GM18505 (cell line): ENCODE results near the gene TMEM271.
"Not testable (repeated sequence)": the region's sequence is repeated elsewhere in the genome, so short reads cannot be mapped to it uniquely, and the experiment has no call there.

ENCODE experiments used
- ATAC-seq: cut with Tn5 transposase; IDR thresholded peaks from one replicate; pipeline ENCODE4 v1.9.1; 2021; ENCODE audit not compliant: unreplicated experiment
- POLR2A ChIP-seq: IDR thresholded peaks from 4 replicates; pipeline ENCODE4 v1.6.1; 2011; ENCODE audit warnings: borderline replicate concordance; ENCODE audit not compliant: insufficient read depth, insufficient read length; ENCODE audit errors: extremely low read depth

TMEM271 gene

DNA sequence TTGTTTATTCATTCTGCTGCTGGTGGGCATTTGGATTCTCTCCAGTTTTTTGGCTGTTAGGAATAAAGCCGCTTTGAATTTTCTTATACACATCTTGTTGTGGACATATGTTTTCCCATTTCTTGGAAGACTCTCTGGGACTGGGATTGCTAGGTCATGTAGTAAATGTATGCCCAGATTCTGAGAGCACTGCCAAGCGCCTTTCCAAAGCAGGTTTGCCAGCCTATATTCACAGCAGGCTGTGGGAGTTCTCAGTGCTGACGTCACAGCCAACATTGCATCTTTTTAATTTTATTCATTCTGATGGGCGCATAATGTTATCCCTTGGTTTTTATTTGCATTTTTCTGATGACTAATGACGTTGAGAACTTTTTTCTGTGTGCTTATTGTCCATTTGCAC is 24.1 kb downstream of the TMEM271 start:
- TF ChIP-seq POLR2A: no peak

DNA sequence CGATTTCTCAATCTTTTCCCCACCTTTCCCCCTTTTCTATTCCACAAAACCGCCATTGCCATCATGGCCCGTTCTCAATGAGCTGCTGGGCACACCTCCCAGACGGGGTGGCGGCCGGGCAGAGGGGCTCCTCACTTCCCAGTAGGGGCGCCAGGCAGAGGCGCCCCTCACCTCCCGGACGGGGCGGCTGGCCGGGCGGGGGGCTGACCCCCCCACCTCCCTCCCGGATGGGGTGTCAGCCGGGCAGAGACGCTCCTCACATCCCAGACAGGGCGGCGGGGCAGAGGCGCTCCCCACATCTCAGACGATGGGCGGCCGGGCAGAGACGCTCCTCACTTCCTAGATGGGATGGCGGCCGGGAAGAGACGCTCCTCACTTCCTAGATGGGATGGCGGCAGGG is 25.8 kb downstream of the TMEM271 start:
- ATAC-seq: not testable (repeated sequence)

More for the DNA sequence above, 24.1 kb downstream of the TMEM271 start:
- ATAC-seq: no peak

DNA sequence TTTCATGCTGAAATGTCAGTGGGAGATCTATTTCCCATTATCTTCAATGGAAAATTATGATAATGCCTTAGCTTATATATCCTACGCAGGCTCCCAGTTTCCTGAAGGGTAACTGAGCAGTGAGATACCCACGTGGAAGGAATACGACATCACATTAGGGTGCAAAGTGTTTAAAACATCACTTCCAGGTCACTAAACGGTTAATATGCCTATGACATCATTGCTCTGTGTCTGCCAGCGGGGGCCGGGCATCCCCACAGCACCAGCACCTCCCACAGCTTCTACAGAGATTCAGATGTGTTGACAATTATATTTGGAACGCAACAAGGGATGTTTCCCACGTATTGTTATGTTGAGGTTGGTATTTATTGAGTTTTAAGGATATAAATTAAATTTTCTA is 27.1 kb downstream of the TMEM271 start:
- ATAC-seq: no peak

DNA sequence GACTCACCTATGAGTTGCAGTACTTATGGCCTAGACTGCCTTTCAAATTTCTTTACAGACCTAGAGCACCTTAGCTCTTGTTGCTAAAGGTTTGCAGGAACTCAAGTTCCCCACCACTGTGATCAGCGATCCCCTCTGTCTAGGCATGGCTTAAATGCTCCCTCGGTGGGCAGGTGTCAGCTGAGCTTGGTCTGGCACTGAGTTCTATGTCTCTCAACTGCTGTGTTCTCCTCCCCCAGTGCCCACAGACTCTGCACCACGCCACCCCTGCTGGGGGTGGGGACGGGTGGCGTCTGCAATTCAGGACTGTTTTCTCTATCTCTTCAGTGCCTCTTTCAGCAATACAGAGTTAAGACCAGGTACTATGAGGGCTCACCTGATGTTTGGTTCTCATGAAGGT is 30.5 kb downstream of the TMEM271 start:
- ATAC-seq: no peak
- TF ChIP-seq POLR2A: no peak

More for the DNA sequence above, 27.1 kb downstream of the TMEM271 start:
- TF ChIP-seq POLR2A: no peak

DNA sequence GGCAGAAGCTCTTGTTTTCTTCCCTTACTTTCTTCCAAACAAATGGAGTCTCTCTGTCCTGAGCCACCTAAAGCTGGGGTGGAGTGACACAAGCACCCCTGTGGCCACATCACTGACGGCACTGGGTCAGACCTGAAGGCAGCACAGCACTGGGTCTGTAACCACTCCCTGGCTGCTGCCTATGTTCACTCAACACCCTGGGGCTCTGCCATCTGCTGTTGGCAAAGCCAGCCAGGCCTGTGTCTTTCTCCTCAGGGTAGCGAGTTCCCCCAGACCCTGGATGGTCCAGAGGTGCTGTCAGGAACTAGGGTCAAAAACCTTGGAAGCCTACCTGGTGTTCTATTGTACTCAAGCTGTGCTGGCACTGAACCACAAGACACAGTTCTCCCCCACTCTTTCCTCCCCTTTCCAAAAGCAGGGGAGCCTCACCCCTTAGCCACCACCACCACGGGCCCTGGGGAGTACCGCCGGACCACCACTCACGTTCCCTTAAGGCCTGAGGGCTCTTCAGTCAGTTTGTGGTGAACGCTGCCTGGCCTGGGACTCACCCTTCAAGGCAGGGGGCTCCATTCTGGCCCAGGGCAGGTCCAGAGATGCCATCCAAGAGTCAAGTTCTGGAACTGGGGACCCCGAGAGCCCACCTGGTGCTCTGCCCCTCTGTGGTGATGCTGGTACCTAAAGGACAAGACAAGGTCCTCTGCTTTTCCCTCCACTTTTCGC is 31.5 kb downstream of the TMEM271 start:
- no peak for ATAC-seq
- TF ChIP-seq POLR2A: no peak

DNA sequence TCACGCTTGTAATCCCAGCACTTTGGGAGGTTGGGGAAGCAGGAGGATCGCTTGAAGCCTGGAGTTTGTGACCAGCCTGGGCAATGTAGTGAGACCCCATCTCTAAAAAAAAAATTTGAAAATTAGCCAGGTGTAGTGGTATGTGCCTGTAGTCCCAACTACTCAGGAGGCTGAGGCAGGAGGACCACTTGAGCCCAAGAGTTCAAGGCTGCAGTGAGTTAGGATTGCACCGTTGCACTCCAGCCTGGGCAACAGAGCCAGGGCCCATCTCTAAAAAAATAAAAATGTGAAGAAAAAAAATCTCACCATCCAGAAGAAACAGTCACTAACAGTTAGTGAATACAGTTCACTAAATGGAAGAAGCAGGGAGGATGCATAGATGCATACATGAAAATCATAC is 34.8 kb downstream of the TMEM271 start:
- TF ChIP-seq POLR2A: no peak
- no peak for ATAC-seq

DNA sequence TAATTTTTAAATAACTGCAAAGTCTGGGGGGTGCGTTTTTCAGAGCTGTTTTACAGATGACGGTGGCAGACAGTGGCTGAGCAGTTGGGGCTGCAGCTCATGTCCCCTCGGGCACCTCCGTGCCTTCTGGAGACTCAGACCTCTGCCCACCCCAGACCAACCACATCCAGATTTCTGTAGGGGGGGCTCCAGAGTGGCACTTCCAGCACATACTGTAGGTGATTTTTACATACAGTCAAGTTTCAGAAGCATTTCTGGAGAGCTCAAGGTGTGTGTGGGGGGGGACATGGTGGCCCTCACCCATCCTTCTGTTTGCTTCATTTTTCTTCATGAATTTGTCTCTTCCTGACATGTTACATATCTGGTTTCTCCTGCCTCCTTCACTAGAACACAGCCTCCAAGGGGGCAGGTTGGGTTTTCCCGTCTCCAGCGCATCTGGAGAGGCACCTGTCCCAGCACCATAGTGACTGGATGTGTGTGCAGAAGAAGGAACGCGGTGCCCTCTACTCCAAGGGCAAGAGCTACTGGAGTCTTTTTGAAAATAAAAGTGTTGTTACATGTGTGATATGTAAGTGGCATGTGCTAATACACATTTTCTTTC is 37.5 kb downstream of the TMEM271 start:
- TF ChIP-seq POLR2A: no peak
- no peak for ATAC-seq

DNA sequence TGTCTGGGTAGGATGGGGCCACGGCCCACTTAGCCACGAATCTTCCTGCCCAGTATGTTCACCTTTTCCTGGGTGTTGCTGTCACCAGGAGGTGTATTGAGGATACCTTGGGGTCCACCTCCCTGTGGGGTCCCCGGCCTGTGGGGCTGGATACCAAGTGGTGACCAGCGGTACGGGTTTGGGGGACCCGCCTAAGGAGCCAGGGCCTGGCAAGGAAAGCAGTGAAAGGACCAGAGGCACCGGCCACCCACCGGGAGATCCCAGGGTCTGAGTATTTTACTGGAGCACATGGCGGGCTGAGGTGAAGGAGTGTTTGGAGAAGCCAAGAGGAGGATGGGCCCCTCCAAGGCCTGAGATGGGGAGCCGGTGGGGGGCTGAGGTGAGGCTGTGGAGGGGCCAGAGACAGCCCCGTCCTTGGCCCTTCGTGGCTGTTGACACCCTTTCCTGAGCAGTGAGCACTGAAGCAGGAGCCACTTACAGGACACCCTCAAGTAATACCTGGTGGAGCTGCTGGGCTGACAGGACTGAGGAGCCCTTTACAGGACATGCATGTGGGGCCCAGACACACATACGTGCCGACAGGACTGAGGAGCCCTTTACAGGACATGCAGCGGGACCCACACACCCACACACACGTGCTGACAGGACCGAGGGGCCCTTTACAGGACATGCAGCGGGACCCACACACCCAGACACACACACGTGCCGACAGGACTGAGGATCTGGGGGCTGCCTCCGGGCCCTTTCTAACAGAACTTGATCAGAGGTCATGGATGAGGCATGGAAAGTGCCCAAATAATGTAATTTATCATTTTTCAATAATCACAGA is 38.4 kb downstream of the TMEM271 start:
- TF ChIP-seq POLR2A: no peak
- no peak for ATAC-seq

DNA sequence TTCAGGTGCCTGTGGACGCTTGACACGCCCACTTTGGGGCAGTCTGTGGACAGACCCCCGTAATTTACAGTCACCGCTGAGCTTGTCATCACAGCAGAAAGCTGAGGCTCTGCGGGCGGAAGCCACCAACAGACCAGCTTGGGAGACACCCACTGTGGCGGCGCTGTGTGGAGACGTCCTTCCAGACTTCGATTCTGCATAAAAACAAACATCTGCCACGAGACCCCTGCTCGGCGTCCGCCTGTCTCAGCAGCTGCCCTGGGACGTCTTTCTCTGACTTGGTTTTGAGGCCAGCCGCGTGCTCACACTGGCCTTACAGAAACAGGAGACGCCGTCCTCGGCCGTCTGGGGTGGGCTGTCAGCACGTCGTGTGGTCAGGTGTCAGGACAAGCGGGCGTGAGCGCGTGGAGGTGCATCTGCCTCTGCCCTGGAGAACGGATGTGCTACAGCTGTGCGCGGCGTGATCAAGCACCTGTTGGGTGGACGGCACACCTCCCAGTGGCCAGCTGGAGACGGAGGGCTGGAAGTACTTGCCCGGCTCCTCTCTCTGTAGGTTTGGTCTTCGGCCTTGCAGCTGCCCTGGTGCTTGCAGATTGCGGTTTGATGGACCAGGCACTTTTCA is 39.6 kb downstream of the TMEM271 start:
- no peak for ATAC-seq

DNA sequence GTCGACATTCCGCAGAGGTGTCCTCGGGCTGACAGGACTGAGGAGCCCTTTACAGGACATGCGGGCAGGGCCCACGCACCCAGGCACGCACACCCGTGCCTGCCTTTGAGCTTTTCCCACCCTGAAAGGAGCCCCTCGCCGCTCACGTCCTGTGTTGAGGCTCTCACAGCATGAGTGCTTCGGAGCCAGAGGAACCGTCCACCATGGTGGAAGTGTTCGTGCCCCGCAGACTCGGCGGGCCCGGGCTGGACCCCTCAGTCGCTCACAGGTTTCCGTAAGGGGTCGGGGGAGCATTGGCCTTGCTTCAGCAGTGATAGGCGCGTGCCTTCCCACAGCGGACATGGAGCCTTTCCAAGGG is 40.2 kb downstream of the TMEM271 start:
- no peak for ATAC-seq
- no peak for TF ChIP-seq POLR2A

More for the DNA sequence above, 39.6 kb downstream of the TMEM271 start:
- no peak for TF ChIP-seq POLR2A

DNA sequence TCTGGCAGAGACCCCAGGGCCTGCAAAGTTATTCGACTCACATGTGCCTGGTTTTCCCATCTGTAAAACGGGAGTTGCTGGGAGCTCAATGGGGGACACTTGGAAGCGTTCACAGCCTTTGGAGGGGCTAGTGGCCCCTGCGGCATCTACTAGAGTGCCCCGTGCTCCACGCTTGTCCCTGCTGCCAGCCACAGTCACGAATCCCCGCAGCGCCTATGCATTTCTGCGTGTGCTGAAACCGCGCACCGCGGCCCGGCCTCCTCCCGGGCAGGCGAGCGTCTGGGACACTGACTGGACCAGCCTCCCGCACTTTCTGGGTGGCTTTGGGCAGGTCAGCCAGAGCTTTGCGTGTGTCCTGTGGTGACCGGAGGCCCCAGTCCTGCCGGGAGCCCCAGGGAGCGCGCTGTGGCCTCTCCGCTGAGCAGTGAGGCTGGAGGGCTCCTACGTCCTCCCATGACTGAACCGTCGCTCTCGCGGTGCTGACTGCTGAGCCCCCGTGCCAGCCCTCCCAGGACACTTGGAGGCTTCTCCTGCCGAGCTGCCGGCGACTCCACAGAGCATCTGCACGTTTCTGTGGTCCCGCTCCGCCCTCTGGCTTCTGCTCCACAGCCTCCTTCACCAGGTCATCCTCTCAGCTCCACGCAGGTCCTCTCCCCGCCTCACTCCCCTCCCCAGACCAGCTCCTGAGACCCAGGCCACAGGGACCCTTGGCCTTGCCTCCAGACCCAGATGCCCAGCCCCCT is 40.7 kb downstream of the TMEM271 start:
- no peak for TF ChIP-seq POLR2A
- no peak for ATAC-seq

DNA sequence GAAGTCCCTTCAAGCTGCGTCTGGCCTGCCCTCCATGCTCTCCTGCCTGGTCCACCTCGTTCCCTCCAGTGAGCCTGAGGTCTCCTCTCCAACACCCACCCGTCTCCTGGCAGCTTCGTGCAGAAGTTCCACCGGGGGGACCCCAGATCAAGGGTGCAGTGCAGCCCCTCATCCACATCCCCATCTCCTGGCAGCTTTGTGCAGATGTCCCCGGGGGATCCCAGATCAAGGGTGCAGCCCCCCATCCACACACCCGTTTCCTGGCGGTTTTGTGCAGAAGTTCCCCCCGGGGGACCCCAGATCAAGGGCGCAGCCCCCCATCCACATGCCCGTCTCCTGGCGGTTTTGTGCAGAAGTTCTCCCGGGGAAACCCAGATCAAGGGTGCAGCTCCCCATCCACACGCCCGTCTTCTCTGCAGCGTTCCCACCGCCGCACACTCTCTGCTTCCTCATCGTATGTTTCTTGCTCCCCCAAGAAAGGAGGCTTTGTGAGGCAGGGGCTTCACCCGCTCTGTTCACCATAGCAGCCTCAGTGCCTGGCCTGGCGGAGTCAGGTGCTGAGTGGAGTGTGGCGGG is 41.4 kb downstream of the TMEM271 start:
- no peak for ATAC-seq
- no peak for TF ChIP-seq POLR2A
